ENCODE results near the gene CYSRT1.

Gene CYSRT1

DNA sequence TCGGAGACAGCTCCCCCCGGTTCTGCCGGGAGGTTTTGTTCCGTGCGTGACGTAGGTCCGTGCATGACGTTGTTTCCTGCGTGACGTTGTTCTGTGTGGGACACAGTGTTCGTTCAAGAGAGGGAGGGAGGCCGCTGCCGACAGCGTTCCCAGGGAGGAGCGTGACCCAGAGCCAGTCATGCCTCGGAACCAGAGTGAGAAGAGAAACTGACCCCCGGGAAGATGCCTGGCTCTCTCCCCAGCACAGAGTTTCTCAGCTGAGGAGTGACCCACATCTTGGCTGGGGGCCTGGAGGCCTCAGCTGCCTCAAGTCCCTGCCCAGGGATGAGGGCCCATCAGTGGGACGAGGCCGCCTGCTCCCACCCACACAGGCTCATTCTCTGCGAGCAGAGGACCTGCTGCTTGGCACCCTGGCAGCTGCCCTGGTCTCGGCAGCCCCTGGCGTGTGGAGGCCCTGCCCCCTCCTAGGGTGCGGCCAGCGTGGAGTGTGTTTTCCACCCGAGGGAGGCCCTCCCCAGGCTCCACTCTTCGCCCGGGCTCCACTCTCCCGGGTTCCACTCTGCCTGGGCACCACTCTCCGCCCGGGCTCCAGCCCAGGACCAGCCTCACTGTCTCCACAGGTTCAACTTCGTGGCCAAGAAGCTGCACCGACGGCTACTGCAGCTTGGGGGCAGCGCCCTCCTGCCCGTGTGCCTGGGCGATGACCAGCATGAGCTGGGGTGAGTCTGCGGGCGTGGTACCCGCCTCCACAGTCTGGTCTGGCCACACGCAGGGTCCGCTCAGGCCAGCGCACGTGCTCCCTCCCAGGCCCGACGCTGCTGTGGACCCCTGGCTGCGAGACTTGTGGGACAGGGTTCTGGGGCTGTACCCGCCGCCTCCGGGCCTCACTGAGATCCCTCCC lies 11.6 kb upstream of the CYSRT1 start:
- DNase-seq, result no peak

DNA sequence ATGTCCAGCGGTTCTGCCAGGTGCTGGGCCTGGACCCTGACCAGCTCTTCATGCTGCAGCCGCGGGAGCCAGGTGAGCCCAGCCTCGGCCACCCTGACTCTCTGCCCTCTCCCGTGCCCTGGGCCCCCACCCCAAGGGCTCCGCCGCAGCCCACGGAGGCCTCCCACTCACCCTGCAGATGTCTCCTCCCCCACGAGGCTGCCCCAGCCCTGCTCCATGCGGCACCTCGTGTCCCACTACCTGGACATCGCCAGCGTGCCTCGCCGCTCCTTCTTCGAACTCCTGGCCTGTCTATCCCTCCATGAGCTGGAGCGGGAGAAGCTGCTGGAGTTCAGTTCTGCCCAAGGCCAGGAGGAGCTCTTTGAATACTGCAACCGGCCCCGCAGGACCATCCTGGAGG lies 10.4 kb upstream of the CYSRT1 start:
- no peak for DNase-seq

DNA sequence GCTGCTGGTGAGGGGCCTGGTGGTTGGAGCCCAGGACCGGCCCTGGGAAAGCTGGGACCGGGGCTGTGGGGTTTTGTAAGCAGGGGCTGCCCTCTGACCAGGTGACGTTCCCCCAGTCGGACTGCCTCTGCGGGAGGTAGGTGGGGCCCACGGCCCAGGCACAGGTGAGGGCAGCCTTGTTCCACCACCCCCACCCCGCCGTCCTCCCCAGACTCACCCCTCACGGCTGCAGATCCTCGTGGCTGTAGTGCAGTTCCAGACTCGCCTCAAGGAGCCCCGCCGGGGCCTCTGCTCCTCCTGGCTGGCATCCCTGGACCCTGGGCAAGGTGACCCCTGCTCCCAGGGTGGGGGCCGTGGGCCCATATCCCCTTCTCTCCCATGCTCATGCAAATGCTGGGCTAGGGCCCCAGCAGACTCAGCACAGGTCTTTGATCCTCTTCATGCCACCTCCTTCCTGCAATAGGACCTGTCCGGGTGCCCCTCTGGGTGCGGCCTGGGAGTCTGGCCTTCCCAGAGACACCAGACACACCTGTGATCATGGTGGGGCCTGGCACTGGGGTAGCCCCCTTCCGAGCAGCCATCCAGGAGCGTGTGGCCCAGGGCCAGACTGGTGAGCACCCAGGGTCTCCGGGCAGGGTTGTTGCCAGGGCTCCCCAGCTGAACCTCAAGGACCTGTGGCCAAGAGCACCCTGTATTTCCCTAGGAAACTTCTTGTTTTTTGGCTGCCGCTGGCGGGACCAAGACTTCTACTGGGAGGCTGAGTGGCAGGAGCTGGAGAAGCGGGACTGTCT lies 9.6 kb upstream of the CYSRT1 start:
- no peak for DNase-seq

DNA sequence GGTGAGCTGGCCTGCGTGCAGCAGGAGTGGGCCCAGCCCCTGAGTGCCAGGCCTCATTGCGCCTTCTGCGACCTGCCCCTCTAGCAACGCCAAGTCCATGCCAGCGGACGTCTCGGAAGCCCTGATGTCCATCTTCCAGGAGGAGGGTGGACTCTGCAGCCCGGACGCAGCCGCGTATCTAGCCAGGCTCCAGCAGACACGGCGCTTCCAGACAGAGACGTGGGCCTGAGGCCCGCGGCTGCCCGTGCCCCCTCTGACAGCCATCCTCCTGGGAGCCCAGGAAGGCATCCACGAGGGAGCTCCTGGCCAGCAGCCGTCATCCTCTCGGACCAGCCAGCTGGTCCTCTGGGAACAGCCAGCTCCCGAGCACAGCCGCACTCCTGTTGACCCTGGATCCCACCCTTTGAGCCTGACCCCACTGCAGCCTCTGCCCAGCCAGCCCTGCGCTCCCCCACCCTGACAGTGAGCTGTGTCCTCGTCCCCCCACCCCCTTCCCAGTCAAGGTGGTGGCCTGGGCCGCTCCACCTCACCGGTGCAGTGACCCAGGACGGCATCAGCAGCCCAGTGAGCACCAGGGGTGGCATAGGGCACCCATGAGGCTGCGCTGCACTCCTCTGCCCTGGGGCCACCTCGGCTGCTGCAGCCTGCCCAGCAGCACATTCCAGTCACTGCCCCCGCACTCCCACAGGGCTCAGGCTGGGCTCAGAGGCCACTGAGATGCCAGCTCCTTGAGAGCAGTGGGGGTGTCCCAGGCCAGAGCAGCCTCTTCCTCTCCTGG lies 8.6 kb upstream of the CYSRT1 start:
- DNase-seq, result no peak

DNA sequence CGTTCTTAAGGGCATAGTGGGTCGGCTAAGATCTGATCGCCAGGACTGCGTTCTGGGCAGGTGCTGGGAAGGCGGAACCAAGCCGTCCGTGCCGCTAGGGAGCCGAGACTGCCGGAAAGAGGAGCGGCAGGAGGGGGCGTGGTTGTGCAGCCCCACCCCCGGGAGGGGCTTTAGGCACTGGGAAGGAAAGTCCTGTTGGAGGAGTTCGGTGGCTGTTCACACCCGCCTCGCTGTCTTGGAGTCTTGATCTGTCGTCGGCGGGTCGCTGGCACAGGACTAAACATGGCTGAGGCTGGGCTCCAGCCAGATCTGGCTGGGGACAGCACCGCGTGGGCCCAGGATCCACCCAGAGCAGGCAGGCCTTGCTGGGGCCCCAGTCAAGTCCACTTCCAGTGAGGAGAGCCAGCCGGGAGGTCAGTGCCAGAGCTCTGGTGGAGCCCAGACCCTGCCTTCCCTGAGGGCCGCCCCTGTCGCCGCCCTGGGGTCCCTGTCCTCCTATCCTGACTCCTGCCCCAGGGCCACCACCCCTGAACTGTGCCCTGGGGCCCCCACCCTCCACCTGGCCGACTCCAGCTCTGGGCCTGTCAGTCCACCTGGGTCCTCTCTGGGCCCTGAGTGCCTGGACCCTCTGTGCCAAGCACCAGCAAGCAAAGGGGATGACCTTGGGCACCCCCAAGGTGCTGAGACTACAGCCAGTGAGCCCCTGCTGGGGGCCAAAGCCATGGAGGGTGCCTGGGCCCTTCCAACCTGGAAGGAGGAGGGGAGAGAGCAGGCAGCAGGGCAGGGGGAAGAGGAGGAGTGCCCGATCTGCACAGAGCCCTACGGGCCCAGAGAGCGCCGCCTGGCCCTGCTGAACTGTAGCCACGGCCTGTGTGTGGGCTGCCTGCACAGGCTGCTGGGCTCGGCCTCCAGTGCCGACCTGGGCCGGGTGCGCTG lies 7.4 kb upstream of the CYSRT1 start:
- no peak for DNase-seq

DNA sequence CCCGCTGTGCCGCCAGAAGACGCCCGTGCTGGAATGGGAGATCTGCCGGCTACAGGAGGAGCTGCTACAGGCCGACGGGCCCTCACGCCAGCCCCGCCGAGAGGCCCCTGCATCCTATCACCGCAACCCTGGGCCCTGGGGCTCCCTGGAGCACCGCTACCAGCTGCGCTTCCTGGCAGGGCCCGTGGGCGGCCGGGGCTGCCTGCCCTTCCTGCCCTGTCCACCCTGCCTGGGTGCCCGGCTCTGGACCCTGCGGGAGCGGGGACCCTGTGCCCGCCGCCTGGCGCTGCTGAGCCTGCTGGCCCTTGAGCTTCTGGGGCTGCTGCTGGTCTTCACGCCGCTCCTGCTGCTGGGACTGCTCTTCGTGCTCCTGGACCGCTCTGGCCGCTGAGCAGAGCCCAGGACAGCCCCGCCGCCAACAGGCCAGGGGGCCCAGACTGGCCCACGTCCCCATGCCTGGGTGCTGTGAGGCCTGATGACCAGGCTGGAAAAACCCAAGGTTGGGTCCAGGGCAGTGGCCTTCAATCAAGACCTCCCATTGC lies 6.7 kb upstream of the CYSRT1 start:
- DNase-seq, result no peak

DNA sequence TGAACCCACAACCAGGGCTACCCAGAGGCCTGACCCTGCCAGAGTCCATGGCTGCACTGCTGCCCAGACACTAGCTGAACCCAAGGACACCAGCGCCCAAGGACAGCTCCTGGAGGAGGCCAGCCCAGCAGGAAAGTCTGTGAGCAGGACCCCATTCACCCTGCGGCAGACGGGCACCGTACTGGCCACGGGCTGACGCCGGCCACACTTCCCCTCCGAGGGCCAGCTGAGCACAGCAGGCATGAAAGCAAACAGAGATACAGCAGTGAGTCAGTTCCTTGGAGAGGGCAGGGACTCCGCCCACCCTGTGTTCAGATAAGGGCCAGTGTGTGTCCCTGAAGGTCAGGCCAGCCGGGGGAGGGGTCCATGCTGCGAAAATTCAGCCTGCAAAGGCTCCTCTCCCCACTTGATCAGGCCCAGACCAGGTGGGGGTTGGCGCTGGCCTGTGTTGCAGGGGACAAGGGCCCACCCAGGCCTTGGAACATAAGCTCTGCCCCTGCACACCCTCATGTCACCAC lies 6.2 kb upstream of the CYSRT1 start:
- DNase-seq, result no peak

DNA sequence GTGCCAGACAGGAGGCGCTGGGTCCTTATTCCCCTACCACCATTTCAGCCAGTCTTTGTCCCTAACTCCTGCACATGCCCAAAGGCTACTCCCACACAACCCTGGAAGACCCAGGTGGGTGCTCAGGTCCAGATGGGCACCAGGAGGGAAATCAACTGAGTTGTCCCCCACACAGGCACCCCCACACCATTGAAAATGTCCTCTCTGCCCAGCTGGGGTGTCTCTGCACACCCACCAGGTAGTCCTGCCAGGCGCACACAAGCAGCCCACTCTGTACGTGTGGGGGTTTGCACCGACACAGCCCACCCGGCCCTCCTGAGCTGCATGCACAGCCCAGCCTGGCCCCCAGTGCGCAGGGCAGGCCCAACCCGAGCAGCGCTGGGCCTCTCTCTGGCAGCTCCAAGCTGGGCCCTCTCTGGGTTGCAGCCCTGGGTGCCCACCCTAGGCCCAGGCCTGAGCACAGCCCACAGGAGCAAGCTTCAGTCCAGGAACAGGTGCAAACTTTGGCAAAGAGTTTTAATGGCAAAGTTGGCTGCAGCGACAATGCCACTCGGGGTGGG lies 5.1 kb upstream of the CYSRT1 start:
- no peak for DNase-seq

DNA sequence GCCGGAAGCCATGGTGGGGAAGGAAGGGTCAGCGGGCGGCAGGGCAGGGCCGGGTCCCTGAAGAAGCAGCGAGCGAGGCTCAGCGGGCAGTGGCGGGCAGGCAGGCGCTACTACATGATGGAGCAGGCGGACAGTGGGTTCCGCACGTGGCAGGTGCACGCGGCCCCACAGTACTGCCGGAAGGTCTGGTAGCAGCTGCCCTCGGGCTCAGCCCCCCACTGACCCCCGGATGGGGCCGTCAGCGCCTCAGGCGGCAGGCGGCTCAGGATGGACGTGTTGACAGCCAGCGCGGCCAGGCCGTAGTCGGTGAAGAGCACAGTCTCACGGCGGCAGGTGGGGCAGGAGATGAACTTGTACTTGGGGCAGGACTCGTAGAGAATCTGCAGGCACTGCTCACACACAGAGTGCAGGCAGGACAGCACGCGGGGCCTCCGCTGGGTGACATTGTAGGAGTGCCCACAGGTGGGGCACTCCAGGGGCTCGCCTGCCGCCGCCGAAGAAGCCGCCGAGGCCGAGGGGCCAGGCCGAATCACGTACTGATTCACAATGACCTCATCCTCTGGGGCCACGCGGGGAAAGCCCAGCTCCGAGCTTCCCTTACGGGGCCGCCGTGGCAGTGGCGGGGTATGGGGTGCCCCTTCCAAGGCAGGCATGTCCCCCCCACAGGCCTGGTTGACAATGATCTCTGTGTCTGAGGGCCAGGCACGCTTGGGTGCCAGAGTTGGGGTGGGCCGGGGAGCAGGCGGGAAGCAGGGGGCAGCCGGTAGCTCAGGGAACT lies 4.5 kb upstream of the CYSRT1 start:
- no peak for DNase-seq

DNA sequence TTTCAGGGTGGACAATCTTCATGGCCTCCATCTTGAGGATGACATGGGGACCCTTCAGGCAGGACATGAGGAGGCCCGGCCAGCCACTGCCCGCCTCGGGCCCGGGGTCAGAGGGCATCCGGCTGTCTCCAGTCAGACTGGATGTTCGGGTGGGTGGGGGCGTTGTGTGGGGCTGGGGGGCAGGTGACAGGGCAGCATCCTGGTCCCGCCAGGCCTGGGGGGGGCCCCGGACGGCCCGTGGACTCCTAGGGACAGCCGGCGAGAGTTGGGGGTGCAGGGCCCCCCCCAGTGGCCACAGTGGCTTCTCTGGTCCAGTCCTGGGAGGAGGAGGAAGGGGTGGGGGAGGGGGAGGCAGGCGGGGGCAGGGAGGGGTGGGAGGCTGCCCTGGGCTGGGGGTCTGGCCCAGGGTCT lies 3.9 kb upstream of the CYSRT1 start:
- DNase-seq, result no peak

DNA sequence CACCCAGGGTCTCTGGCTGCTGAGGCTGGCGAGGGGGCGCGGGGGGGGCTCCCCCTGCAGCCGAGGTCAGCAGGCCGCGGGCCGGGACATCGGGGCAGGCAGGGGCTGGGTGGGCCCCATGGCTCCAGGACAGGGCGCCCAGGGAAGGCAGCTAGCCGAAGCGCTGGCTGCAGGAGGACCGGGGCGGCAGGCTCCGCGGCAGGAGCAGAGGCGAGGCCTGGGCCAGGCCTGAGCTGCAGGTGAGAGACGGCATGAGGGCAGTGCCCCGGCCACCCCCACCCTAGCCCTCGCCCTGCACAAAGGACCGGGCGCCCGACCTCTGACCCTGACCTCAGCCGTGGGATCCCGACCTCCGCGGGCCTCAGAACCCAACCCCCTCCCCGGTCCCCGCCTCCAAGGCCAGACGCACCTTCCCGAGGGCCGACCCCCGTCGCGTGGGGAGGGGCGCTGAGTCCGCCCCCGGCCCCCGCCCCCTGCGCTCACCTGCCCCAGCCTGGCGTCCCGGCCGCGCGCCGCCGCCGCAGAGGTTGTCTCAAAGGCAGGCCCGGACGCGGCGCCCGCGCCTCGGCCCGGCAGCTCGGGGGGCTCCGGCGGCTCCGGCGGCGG lies 3.4 kb upstream of the CYSRT1 start:
- DNase-seq, result no peak

DNA sequence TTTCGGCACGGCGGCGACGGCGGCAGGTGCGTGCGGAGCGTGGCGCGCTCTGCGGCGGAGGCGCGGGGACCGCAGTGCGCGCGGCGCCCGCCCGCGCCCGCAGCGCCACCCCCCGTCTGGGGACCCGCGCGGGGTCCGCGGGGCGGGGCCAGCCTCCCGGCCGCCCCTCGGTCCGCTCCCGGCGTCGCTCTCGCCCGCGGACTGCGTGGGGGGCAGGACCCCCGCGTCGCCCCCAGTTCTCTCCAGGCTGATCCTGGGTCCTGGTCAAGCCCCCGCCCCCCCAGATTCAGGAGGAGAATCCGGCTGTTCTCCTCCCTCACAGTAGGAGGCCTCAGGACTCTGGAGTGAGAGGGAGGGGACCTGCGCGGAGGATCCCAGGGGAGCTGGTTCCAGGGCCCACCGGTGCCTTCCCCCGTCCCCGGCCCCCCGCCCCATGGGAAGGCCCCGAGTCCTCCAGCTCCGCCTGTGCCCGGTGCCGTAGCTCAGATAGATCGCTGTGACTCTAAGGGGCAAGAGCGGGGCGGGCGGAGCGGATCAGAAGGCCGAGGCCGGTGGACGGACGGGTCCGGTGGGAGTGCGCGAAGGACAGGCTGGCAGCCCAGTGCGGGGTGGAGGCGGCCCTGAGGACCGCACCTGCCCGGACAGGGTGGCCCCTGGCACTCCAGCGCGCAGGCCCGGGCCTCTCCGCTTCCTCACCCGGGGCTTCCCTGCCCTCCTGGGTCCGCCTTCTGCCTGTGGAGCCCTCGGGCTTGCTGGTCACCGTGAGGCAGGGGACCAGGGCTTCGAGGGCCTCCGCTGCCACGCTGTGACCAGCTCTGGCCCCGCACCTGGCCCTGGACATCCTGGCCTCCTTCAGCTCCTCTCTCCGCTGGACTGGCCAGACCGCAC lies 2.5 kb upstream of the CYSRT1 start, which contains the start of gene RNF208:
Gene RNF208 (minus strand): TSS at position 51 of the 888 bp plus-strand sequence. CDS start 1,028 bp downstream, outside the sequence.
- DNase-seq, result no peak

DNA sequence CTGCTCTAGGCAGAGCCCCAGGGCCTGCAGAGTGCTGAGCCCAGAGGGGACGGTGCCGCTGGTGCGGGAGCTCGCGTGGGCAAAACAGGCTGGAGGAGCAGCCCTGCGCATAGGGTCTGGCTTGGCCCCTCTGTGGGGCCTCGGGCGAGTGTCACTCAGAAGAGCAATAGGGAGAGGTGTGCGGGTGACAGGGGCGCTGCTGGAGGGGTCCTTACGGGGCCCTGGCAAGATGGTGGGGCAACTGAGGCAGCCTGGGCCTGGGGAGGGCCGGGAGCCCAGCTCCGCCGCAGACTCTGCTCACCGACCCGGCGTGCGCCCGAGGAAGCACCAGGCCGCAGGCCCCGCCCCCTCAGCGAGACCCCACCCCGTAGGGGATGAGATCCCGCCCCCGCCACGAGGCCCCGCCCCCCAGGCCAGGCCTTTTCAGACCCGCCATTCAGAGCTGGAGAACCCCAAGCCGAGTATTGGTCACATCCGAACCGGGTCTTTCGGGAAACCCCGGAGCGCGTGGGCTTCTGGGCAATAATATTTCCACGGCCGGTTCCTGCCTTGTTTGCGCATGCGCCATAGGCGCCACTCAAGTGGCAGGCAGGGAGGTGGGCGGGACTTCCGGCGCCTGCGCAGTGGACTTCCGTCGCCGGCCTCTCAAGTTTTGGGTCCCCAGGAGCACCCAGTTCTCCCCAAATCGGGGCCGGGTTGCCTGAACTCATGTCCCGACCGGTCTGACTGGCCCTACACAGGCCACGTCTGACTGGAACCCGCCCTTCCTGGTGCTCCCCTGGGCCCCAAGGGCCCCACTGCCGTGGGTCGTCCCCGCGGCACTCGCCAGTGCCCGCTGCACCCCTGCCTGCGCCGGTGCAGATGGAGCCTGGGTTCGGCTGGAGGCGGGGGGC lies 1.6 kb upstream of the CYSRT1 start:
- no peak for DNase-seq

DNA sequence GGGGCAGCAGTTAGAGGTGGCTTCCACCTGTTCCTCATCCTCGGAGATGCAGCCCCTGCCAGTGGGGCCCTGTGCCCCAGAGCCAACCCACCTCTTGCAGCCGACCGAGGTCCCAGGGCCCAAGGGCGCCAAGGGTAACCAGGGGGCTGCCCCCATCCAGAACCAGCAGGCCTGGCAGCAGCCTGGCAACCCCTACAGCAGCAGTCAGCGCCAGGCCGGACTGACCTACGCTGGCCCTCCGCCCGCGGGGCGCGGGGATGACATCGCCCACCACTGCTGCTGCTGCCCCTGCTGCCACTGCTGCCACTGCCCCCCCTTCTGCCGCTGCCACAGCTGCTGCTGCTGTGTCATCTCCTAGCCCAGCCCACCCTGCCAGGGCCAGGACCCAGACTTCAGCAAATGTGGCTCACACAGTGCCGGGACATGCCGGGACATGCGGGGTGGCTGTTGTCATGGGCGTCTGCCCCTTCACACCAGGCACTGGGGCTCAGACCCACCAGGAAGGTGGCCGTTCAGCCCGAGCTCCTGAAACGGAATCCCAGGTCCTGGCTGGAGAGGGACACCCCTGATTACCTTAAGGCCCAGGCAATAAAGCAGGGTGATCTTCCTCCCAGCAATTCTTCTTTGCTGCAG lies 841 bp downstream of the CYSRT1 start:
- DNase-seq, result no peak

DNA sequence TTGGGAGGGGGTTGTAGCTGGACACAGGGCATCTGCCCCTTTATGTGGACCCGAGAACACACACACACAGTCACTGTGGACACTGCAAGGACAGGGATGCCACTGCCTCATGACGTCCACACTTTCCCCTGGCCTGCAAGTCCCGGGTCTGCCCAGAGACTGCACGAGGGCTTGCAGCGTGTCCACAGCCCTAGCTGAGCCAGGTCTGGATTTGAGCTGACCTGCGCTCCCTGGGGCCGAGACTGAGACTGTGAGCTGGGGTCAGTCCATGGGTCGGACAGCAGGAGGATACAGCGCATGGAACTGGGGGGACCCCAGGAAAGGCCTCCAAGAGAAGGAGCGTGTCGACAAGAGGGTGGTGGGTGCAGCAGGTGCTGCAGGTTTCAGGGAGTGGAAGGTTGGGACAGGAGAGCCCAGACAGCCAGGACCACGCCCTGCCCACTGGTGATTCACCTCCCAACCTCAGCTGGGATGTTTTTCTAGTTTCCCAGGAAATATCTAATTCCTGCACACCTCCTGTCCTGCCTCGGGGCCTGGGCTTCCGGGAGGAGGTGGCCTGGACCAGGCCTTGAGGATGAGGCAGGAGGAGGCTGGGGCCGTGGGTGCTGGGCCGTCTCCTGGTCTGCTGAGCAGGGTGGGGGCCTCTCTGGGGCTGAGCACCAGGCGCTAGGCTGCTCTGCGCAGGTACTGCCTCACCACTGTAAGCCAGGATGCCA lies 1.5 kb downstream of the CYSRT1 start:
- no peak for DNase-seq

DNA sequence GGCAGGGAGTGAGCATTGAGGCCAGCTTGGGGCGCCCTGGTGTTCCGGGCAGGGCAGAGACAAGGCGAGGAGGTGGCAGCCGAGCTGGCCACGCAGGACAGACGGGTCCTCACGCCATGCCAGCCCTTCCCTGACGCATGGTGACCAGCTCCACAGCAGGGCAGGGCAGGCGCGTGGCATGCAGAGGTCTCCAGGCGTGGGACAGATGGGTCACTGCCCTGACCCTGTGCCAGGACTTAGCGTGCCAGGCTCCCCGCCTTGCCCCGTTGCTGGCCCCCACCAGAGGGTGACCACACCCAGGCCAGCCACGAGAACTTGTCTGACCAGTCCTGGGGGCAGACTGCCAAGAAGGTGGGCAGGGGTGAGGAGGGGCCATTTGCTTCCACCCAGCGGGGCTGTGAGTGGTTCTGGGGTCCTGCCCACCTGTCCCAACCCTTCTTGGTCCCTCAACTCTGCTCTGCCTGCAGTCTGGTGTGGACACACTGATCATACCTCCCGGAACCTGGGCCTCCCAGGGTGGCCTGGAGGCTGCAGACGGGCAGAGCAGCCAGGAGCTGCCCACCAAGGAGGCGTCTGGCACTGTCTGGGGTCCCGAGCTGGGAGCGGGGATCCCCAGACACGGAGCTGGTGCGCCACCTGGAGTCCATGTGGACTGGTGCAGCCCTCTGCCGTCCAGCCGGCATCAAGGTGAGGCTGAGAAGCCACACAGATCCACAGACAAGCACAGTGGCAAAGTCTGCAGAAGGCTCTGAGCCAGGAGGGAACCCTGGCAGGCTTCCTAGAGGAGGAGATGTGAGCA lies 2.3 kb downstream of the CYSRT1 start, which contains the start of gene RNF224:
Gene RNF224 (plus strand): TSS at position 449 of the 799 bp plus-strand sequence. CDS start 834 bp downstream, outside the sequence.
- DNase-seq, result no peak
